Measurements from ENCODE around the gene KLK4.

KLK4 gene, protein sequence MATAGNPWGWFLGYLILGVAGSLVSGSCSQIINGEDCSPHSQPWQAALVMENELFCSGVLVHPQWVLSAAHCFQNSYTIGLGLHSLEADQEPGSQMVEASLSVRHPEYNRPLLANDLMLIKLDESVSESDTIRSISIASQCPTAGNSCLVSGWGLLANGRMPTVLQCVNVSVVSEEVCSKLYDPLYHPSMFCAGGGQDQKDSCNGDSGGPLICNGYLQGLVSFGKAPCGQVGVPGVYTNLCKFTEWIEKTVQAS

DNA sequence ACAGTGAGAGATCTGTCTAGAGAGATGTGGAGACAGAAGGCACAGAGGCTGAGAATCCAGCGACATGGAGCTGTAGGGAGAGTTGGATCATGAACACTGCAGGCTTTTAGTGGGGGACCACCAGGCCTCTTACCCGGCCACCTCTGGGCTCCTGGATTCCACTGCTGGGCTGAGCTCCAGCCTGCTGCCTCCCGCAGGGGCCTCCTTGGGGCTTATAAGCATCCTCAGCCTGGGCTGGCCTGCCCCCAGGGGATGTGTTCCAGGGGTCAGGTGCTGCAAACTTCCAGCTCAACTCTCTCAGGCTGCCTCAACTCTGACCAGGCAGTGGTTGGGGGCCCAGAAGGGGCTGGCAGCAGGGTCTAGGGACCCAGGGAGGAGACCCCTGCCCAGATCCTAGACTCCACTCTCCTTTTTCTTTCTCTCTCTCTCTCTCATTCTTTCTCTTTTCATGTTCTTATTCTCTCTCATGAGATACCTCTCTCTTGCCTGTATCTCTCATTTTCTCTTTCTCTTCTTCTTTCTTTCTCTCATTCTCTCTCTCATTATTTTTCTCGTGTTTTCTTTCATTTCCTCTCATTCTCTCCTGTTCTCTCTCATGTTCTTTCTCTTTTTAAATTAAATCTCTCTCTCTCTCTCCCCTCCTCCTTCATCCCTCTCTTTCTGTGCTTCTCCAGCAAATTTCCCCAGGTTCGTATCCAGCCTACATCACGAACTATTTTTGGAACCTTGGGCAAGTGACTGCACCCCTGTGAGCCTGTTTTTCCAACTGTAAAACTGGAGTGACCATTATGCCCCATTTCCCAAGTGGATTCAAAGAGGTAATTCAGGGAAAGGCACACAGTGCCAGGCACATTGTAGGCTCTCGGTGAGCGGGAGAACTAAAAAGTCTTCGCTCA lies at the start of gene KLK4:
Gene KLK4, minus strand, starts transcription at position 190 of the 896 bp plus-strand sequence. CDS start 657 bp downstream, outside the sequence.
- peaks cover 13% of the 10 kb centered on the region for H3K4me1 Mint-ChIP-seq
- DNase-seq (ENCODE audit: low spot score in 2 of 2) (no peak), ATAC-seq (no peak)
- H3K4me3 Mint-ChIP-seq = no peak within 1 kb of the TSS
- no peaks in the 10 kb centered on the region for H3K36me3 Mint-ChIP-seq
- H3K9me3 Mint-ChIP-seq = no peaks in the 10 kb centered on the region
- no peak within 1 kb of the TSS for H3K27ac Mint-ChIP-seq

DNA sequence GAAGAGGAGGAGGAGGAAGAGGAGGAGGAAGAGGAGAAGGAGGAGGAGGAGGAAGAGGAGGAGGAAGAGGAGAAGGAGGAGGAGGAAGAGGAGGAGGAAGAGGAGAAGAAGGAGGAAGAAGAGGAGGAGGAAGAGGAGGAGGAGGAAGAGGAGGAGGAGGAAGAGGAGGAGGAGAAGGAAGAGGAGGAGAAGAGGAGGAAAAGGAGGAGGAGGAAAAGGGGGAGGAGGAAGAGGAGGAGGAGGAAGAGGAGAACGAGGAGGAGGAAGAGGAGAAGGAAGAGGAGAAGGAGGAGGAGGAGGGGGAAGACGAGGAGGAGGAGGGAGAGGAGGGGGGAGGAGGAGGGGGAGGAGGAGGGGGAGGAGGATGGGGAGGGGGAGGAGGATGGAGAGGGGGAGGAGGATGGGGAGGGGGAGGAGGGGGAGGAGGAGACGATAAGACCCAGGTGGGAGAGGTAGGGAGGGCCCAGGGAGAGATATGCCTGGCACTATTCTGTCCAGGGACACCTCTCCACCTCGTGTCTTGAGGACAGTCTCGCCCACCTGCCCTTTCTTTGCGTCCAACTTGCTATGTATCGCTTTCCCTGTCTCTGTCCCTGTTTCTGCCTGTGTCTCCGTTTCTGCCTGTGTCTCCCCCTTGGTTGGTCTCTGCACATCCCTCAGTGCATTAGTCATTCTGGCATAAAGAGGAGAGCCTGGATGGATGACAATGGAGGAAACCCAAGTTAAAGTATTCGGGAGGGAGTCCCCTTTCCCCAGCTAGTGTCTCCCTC lies 48.7 kb upstream of the KLK4 start:
- Mint-ChIP-seq H3K9me3 (peaks cover 20% of the 10 kb centered on the region), H3K36me3 (no peaks in the 10 kb centered on the region), H3K4me1 (no peaks in the 10 kb centered on the region), H3K4me3 (no peak overlapping the region), H3K27ac (no peak overlapping the region)
- DNase-seq (ENCODE audit: low spot score in 2 of 2) = no peak
- ATAC-seq = no peak

DNA sequence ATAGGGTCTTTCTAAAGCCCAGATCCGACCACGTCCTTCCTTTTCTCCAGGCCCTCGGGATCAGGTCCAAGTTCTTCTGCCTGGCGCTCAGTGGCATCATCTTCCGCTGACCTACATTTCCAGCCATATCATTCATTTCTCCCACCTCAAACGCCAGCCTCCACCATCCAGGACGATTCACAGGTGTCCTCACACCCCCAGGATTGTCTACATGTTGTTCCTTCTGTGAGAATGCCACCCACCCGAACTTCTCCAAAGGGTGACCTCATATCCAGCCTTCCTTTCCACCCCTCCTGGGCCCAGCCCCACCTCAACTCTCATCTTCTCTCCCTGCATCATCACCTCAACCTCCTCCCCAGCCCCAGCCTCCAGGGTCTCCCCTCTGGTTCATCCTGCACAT lies 46.4 kb upstream of the KLK4 start:
- DNase-seq (ENCODE audit: low spot score in 2 of 2) (no peak), ATAC-seq (no peak)
- Mint-ChIP-seq H3K36me3 (no peaks in the 10 kb centered on the region), H3K4me1 (no peaks in the 10 kb centered on the region), H3K9me3 (peaks cover 15% of the 10 kb centered on the region), H3K27ac (no peak overlapping the region), H3K4me3 (no peak overlapping the region)

DNA sequence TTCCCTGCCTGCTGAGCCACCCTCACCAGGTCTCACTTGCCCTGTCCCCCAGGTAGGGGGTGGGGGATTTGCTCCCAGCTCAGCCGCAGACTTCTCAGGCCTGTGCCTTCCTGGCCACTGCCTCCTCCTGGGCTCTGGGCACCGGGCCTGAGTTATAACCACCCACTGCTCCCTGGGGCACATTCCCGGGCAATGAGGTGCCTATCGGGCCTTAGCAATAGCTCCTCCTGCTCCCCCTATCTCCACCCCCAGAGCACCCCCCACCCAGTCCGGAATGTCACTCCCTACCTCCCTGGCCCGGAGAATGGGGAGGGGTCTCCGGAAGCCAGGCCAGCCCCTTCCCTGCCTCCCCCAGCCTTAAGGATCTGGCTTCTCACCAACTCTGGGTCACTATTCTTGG lies 41.7 kb upstream of the KLK4 start, which contains the start of gene KLK5:
Gene KLK5, minus strand, starts transcription at position 129 of the 400 bp plus-strand sequence. CDS start 381 bp downstream, outside the sequence.
- no peaks in the 10 kb centered on the region for H3K36me3 Mint-ChIP-seq
- H3K4me1 Mint-ChIP-seq = no peaks in the 10 kb centered on the region
- no peak within 1 kb of the TSS for H3K27ac Mint-ChIP-seq
- H3K4me3 Mint-ChIP-seq = no peak within 1 kb of the TSS
- DNase-seq (ENCODE audit: low spot score in 2 of 2) (no peak), ATAC-seq (no peak)
- no peaks in the 10 kb centered on the region for H3K9me3 Mint-ChIP-seq

DNA sequence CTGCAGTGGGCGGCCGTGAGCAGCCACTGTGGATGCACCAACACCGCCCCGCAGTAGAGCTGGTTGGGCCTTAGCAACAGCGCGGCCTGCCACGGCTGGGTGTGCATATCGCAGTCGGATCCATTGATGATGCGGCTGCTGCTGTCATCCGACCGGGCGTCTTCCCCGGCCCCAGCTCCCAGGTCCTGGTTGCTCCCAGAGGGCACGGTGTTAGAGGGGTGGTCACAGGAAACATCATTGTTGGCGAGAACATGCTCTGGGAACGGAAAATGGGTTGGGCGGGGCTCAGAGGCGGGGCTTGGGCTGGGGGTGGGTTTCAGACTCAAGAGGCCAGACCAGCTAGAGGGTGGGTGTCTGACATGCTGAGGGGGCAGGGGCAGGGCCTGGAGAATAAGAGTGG lies 38.7 kb upstream of the KLK4 start:
- Mint-ChIP-seq H3K4me3 (no peak overlapping the region), H3K9me3 (no peaks in the 10 kb centered on the region), H3K4me1 (no peaks in the 10 kb centered on the region), H3K36me3 (no peaks in the 10 kb centered on the region), H3K27ac (no peak overlapping the region)
- ATAC-seq (no peak), DNase-seq (ENCODE audit: low spot score in 2 of 2) (no peak)

DNA sequence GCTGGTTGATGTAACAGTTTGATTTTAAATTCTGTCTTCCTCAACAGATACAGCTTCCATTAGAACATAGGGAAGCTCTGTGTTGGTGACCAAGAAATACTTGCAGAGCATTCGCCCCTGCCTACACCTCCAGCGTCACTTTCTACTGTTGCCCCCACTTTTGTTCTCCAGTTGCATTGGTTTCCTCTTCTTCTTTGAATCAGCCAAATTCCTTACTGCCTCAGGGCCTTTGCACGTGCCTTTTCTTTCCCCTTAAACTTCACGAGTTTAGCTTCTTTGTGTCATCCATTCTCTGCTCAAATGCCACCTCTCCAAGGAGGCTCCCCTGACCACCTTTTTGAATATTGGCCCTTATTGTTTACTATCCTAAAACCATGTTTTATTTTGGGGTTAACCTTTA lies 35.9 kb upstream of the KLK4 start:
- no peaks in the 10 kb centered on the region for H3K4me1 Mint-ChIP-seq
- no peak overlapping the region for H3K27ac Mint-ChIP-seq
- no peak overlapping the region for H3K4me3 Mint-ChIP-seq
- DNase-seq (ENCODE audit: low spot score in 2 of 2) (no peak), ATAC-seq (no peak)
- peaks cover under 1% of the 10 kb centered on the region for H3K9me3 Mint-ChIP-seq
- no peaks in the 10 kb centered on the region for H3K36me3 Mint-ChIP-seq

DNA sequence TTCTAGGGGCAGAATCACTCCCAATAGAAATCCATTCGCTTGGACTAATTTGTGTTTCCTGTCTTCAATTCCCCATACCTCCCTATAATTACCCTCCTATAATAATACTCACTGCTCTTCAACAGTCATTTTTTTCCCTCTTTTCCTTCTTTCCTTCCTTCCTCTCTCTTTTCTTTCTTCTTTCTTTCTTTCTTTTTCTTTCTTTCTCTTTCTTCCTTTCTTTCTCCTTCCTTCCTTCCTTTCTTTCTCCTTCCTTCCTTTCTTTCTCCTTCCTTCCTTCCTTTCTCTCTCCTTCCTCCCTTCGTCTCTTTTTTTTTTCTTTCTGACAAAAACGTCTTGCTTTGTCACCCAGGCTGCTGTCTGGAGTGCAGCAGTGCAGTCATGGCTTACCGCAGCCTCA lies 33.6 kb upstream of the KLK4 start:
- H3K27ac Mint-ChIP-seq = no peak overlapping the region
- ATAC-seq (no peak), DNase-seq (ENCODE audit: low spot score in 2 of 2) (no peak)
- no peak overlapping the region for H3K4me3 Mint-ChIP-seq
- H3K36me3 Mint-ChIP-seq = no peaks in the 10 kb centered on the region
- H3K9me3 Mint-ChIP-seq = peaks cover 3% of the 10 kb centered on the region
- H3K4me1 Mint-ChIP-seq = no peaks in the 10 kb centered on the region

DNA sequence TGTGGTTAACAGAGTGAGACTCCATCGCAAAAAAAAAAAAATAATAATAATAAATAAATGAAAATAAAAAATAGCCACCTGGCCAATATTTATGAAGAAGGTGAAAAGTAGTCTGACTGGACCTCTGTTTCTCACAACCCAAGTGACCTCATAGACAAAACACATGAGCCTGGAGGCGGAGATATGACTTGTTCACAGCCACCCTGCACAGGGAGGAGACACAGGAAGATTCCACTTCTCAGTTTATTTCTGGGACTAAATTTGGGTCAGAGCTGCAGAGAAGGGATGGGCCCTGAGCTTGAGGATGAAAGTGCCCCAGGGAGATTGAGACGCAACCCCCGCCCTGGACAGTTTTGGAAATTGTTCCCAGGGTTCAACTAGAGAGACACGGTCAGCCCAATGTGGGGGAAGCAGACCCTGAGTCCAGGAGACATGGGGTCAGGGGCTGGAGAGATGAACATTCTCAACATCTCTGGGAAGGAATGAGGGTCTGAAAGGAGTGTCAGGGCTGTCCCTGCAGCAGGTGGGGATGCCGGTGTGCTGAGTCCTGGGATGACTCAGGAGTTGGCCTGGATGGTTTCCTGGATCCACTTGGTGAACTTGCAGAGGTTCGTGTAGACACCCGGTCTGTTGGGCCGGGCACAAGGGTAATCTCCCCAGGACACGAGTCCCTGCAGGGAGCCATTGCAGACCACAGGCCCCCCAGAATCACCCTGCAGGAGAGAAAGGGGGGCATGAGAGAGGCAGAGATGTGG lies 32.1 kb upstream of the KLK4 start:
- Mint-ChIP-seq H3K4me3 (no peak overlapping the region), H3K9me3 (peaks cover 3% of the 10 kb centered on the region), H3K36me3 (no peaks in the 10 kb centered on the region), H3K4me1 (no peaks in the 10 kb centered on the region), H3K27ac (no peak overlapping the region)
- ATAC-seq (no peak), DNase-seq (ENCODE audit: low spot score in 2 of 2) (no peak)

DNA sequence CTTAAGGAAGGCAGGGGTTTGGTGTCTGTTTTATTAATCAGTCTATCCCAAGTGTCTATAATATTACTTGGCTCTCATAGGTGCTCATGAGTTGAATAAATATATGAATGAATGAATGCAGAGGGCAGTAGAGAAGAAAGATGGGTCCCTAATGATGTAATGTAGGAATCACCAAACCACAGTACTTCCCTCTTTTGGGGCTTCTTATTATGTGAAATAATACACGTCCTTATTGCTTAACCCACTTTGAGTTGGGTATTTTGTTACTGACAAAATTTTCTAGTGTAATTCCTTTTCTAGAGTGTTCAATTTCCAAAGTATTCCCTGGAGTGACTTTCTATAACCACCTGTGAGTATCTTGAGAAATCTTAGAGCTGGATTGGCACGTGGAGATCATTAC lies 28.4 kb upstream of the KLK4 start:
- ATAC-seq (no peak), DNase-seq (ENCODE audit: low spot score in 2 of 2) (no peak)
- H3K36me3 Mint-ChIP-seq = no peaks in the 10 kb centered on the region
- H3K27ac Mint-ChIP-seq = no peak overlapping the region
- H3K4me3 Mint-ChIP-seq = no peak overlapping the region
- no peaks in the 10 kb centered on the region for H3K4me1 Mint-ChIP-seq
- H3K9me3 Mint-ChIP-seq = peaks cover 3% of the 10 kb centered on the region

DNA sequence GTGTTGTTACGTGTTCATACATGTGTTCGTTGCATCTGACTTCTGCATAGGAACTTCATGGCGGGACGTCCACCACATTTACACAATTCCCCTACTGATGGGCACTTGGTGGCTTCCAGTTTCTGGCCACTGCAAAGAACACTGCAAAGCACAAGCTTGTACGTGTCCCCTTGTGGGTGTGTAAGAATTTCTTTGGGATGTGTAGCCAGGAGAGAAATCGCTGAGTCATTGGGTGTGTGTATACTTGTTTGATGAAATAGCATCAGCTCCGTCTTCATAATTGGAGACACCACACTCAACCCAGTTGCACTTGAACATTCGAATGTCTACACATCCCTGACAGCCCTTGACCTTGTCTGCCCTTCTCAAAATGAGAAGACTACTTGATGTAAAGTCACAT lies 22.4 kb upstream of the KLK4 start:
- no peak for DNase-seq (ENCODE audit: low spot score in 2 of 2)
- Mint-ChIP-seq H3K36me3 (no peaks in the 10 kb centered on the region), H3K9me3 (no peaks in the 10 kb centered on the region)

DNA sequence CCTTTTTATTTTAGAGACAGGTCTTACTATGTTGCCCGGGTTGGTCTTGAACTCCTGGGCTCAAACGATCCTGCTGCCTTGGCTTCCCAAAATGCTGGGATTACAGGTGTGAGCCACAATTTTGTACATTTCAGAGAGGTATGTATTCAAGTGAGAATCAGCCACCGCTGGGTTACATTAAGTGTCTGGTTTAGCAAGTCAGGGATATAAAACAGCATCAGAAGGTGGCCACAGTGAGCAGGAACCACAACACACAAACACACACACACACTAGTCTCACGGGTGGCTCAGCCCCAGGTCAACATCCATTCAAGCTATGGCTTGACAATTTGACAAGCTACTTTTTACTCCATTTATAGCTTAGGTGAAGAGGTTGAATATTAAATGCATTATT lies 21.5 kb upstream of the KLK4 start:
- ATAC-seq (no peak), DNase-seq (ENCODE audit: low spot score in 2 of 2) (no peak)
- H3K4me3 Mint-ChIP-seq = no peak overlapping the region
- H3K27ac Mint-ChIP-seq = no peak overlapping the region
- no peaks in the 10 kb centered on the region for H3K9me3 Mint-ChIP-seq
- H3K36me3 Mint-ChIP-seq = no peaks in the 10 kb centered on the region
- H3K4me1 Mint-ChIP-seq = no peaks in the 10 kb centered on the region

More for the DNA sequence above, 22.4 kb upstream of the KLK4 start:
- no peaks in the 10 kb centered on the region for H3K4me1 Mint-ChIP-seq
- H3K27ac Mint-ChIP-seq = no peak overlapping the region
- H3K4me3 Mint-ChIP-seq = no peak overlapping the region
- no peak for ATAC-seq

DNA sequence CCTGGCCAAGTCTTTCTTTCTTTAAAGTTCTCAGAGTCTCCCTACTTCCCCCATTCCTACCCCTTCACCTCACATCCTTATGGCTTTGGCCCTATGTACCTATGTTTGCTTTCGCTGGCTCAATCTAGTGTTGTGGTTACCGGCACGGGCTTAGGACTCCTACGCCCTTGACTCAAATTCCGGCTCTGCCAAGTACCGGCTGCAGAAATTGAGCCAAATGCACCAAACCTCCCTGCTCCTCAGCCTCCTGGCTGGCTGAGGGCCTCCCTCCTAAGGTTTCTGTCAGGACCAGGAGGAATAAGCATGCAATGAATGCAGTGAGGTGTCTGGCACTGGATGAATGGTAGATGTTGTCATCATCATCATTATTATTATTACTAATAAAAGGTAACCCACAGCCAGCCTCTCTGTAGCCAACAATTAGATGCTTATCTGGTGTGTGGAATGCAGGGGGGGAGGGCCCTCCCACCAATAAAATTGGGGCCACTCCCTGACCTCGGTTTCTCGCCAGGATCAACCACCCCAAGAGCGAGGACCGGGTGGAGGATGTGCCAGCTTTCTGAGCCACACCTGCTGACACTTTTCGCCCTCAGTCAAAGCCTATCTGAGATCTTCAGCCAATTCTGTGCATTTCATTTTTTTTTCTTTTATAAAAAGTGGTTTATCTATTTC lies 21.0 kb upstream of the KLK4 start:
- DNase-seq (ENCODE audit: low spot score in 2 of 2) (no peak), ATAC-seq (no peak)
- Mint-ChIP-seq H3K9me3 (no peaks in the 10 kb centered on the region), H3K36me3 (no peaks in the 10 kb centered on the region), H3K4me1 (no peaks in the 10 kb centered on the region), H3K27ac (no peak overlapping the region), H3K4me3 (no peak overlapping the region)

DNA sequence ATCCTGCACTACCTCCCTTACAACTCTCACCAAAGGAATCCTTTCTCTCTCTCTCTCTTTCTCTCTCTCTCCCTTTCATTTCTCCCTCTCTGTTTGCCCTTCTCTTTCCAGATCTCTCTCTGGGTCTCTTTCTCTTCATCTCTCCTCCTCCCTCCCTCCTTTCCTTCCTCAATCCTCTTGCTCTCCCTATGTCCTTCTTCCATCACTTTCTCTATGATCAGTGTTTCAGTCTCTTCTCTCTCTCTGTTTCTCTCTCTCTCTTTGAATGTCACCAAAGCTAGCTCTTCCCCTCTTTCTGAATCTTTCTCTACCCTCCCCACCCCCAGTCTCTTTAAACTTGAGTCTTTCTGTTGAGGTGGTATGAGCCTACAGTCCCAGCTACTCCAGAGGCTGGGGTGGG lies 19.8 kb upstream of the KLK4 start:
- ATAC-seq = no peak
- H3K27ac Mint-ChIP-seq = no peak overlapping the region
- H3K36me3 Mint-ChIP-seq = no peaks in the 10 kb centered on the region
- H3K4me3 Mint-ChIP-seq = no peak overlapping the region
- no peaks in the 10 kb centered on the region for H3K4me1 Mint-ChIP-seq
- DNase-seq (ENCODE audit: low spot score in 2 of 2) = no peak
- H3K9me3 Mint-ChIP-seq = no peaks in the 10 kb centered on the region

DNA sequence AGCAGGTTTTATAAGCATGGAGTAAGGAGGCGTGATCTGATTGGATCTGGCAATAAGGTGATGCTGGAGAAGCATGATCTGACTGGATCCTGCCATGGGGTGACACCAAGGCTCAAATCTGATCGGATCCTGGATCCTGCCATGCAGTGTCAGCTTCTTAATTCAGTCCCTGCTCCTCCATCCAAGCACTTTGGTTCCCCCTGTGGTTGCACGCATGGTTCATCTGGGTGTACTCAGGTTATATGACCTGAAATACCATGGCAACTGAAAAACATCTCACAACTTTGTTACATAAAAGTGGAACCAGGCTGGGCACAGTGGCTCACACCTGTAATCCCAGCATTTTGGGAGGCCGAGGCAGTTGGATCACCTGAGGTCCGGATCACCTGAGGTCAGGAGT lies 17.6 kb upstream of the KLK4 start:
- Mint-ChIP-seq H3K36me3 (no peaks in the 10 kb centered on the region), H3K9me3 (no peaks in the 10 kb centered on the region), H3K27ac (no peak overlapping the region), H3K4me1 (no peaks in the 10 kb centered on the region), H3K4me3 (no peak overlapping the region)
- ATAC-seq (no peak), DNase-seq (ENCODE audit: low spot score in 2 of 2) (no peak)

Measured in stimulated activated effector memory CD8-positive, alpha-beta T cell treated with anti-CD3 and anti-CD28 coated beads, Interleukin-12 subunit alpha, Interleukin-12 subunit beta, amount 100 ng/mL, for 72 hours (primary cell).